ENCODE results near the gene LYPLAL1.
"Not testable (repeated sequence)": the region's sequence is repeated elsewhere in the genome, so short reads cannot be mapped to it uniquely, and the experiment has no call there.

DNA sequence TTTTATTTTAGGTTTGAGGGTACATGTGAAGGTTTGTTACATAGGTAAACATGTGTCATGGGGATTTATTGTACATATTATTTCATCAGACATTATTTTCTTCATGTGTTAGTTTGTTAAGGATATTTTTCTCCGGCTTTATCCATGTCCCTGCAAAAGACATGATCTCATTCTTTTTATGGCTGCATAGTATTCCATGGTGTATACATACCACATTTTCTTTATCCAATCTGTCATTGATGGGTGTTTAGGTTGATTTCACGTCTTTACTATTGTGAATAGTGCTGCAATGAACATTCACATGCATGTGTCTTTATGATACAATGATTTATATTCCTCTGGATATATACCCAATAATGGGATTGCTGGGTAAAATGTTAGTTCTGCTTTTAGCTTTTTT is 76.8 kb downstream of the LYPLAL1 start:
- TF ChIP-seq POLR2AphosphoS5 (IDR thresholded peaks at IDR 0.05): not testable (repeated sequence)
- TF ChIP-seq, protein P1, sequence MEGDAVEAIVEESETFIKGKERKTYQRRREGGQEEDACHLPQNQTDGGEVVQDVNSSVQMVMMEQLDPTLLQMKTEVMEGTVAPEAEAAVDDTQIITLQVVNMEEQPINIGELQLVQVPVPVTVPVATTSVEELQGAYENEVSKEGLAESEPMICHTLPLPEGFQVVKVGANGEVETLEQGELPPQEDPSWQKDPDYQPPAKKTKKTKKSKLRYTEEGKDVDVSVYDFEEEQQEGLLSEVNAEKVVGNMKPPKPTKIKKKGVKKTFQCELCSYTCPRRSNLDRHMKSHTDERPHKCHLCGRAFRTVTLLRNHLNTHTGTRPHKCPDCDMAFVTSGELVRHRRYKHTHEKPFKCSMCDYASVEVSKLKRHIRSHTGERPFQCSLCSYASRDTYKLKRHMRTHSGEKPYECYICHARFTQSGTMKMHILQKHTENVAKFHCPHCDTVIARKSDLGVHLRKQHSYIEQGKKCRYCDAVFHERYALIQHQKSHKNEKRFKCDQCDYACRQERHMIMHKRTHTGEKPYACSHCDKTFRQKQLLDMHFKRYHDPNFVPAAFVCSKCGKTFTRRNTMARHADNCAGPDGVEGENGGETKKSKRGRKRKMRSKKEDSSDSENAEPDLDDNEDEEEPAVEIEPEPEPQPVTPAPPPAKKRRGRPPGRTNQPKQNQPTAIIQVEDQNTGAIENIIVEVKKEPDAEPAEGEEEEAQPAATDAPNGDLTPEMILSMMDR (IDR thresholded peaks at IDR 0.05): not testable (repeated sequence)

All from stomach (tissue), 4 donors.